Neural cell (in vitro differentiated cells): ENCODE results near the gene RYR2. TPM values are rescaled to one million over a fixed set of nuclear protein-coding genes. Genes with fewer than 3 reads are reported as not detected.

ENCODE experiments used
- H2AFZ ChIP-seq: fragments of 200-600, 300-800 bp; sonication (generic), shearing (Covaris generic); 2 replicates; pipeline ENCODE4 v1.6.0; 2014; ENCODE audit warnings: low read depth, mild to moderate bottlenecking, antibody characterized with exemption, low read length, moderate library complexity
- H3F3A ChIP-seq: fragments of 200-600 bp; shearing (Covaris generic); 2 replicates; pipeline ENCODE4 v1.6.1; 2016; ENCODE audit warnings: mild to moderate bottlenecking, moderate library complexity, mixed read lengths, antibody characterized with exemption, low read length; ENCODE audit not compliant: insufficient read depth, poor library complexity, severe bottlenecking
- H3K27ac ChIP-seq: fragments of 200-600, 300-800 bp; sonication (generic), shearing (Covaris generic); 2 replicates; pipeline ENCODE4 v1.5.1; 2014; ENCODE audit warnings: mild to moderate bottlenecking, low read length, moderate library complexity
- H3K27me3 ChIP-seq: fragments of 300-800, 200-600 bp; sonication (generic), shearing (Covaris generic); 2 replicates; pipeline ENCODE4 v1.6.0; 2014; ENCODE audit warnings: mild to moderate bottlenecking, low read depth, low read length, moderate library complexity; ENCODE audit not compliant: insufficient read depth
- H3K36me3 ChIP-seq: fragments of 300-800, 200-600 bp; sonication (generic), shearing (Covaris generic); 2 replicates; pipeline ENCODE4 v1.5.1; 2014; ENCODE audit warnings: mild to moderate bottlenecking, antibody characterized with exemption, low read length, moderate library complexity; ENCODE audit not compliant: insufficient read depth
- H3K4me2 ChIP-seq: fragments of 300-800, 200-600 bp; sonication (generic), shearing (Covaris generic); 2 replicates; pipeline ENCODE4 v1.6.0; 2014; ENCODE audit warnings: mild to moderate bottlenecking, low read length
- H3K4me3 ChIP-seq: fragments of 300-800, 200-600 bp; sonication (generic), shearing (Covaris generic); 2 replicates; pipeline ENCODE4 v1.5.1; 2014; ENCODE audit warnings: mild to moderate bottlenecking, low read length, moderate library complexity
- H3K79me2 ChIP-seq: fragments of 200-600 bp; shearing (Covaris generic); replicated peaks from 2 replicates; pipeline ENCODE4 v1.6.0; 2014; ENCODE audit warnings: mild to moderate bottlenecking, low read length, moderate library complexity; ENCODE audit not compliant: insufficient read depth
- H3K9ac ChIP-seq: fragments of 300-800, 200-600 bp; sonication (generic), shearing (Covaris generic); 2 replicates; pipeline ENCODE4 v1.6.1; 2016; ENCODE audit warnings: mild to moderate bottlenecking, low read length, mixed read lengths
- H3K9me2 ChIP-seq: fragments of 200-600 bp; shearing (Covaris generic); 2 replicates; pipeline ENCODE4 v1.6.1; 2016; ENCODE audit warnings: mild to moderate bottlenecking, low read length, mixed read lengths; ENCODE audit not compliant: insufficient read depth
- H3K9me3 ChIP-seq: fragments of 200-600, 300-800 bp; sonication (generic), shearing (Covaris generic); 2 replicates; pipeline ENCODE4 v1.6.1; 2016; ENCODE audit warnings: mild to moderate bottlenecking, mixed run types, low read length, moderate library complexity, mixed read lengths
- H4K20me1 ChIP-seq: fragments of 200-600 bp; shearing (Covaris generic); 2 replicates; pipeline ENCODE4 v1.6.1; 2016; ENCODE audit warnings: mild to moderate bottlenecking, mixed run types; ENCODE audit not compliant: insufficient read depth
- EP300 ChIP-seq: fragments of 450-650 bp; conservative IDR thresholded peaks from 2 replicates; pipeline ENCODE4 v1.6.1; 2014; ENCODE audit warnings: antibody characterized with exemption, mild to moderate bottlenecking, moderate library complexity; ENCODE audit not compliant: poor library complexity, severe bottlenecking
- EZH2 ChIP-seq: fragments of 200-600, 300-800 bp; shearing (Covaris generic), sonication (generic); IDR thresholded peaks from 2 replicates; pipeline ENCODE4 v1.6.1; 2014; ENCODE audit warnings: antibody characterized with exemption, low read length, borderline replicate concordance, mild to moderate bottlenecking; ENCODE audit not compliant: insufficient read depth, poor library complexity, severe bottlenecking
- MXI1 ChIP-seq: fragments of 450-650 bp; conservative IDR thresholded peaks from 2 replicates; pipeline ENCODE4 v1.6.1; 2014; ENCODE audit warnings: antibody characterized with exemption, mild to moderate bottlenecking; ENCODE audit not compliant: poor library complexity, severe bottlenecking
- POLR2AphosphoS5 ChIP-seq: IDR thresholded peaks from 2 replicates; pipeline ENCODE4 v1.6.1; 2012
- RAD21 ChIP-seq: fragments of 450-650 bp; conservative IDR thresholded peaks from 2 replicates; pipeline ENCODE4 v1.6.1; 2014; ENCODE audit warnings: antibody characterized with exemption, mild to moderate bottlenecking, moderate library complexity
- SMC3 ChIP-seq: fragments of 450-650 bp; conservative IDR thresholded peaks from 2 replicates; pipeline ENCODE4 v1.6.1; 2014; ENCODE audit warnings: antibody characterized with exemption, mild to moderate bottlenecking, moderate library complexity; ENCODE audit not compliant: poor library complexity
- TAF1 ChIP-seq: IDR thresholded peaks from 2 replicates; pipeline ENCODE4 v1.6.1; 2012; ENCODE audit warnings: low read depth
- polyA plus RNA-seq: library from polyadenylated mRNA; depleted of rRNA; stranded (reverse); fragments of >200 nt; gene quantifications from 2 replicates; pipeline ENCODE4 v1.2.3, GENCODE V29; 2014
- TF ChIP-seq, protein P1 (sequence below): fragments of 450-650 bp; IDR thresholded peaks from 2 replicates; pipeline ENCODE4 v1.5.1; 2014; ENCODE audit warnings: antibody characterized with exemption, mild to moderate bottlenecking, moderate library complexity; ENCODE audit not compliant: poor library complexity, severe bottlenecking
- TF ChIP-seq, protein P2 (sequence below): IDR thresholded peaks from 2 replicates; pipeline ENCODE4 v1.6.1; 2012; ENCODE audit warnings: borderline replicate concordance

The RYR2 gene
- polyA plus RNA-seq, 1 donor from 2014 or later, result 3.8 TPM

DNA sequence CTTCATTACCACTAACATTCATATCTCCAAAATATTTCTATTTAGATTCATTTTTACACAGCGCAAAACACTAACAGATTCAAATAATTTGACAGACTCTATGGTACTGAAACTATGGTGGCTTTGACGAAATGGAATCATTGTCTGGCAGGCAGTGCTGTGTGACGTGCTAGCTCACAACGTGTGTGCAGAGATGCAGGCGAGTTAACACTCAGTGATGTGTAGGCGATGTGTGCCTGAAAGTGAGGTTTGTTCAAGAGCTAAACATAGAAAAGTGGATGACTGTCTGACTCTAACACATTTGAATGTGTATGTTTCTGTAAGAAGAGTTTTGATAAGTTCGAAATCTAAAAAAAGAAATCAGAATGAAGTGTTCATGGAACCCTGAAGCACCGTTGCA is 97.7 kb downstream of the RYR2 start:
- Histone ChIP-seq H3K9me2 (no peaks in the 10 kb centered on the region), H3K4me3 (no peak overlapping the region), H3K9me3 (no peaks in the 10 kb centered on the region), H2AFZ (no peak overlapping the region), H3K79me2 (no peaks in the 10 kb centered on the region), H3K36me3 (no peaks in the 10 kb centered on the region), H3K4me2 (no peak overlapping the region), H3K9ac (no peak overlapping the region), H3K27me3 (no peaks in the 10 kb centered on the region), H3F3A (no peaks in the 10 kb centered on the region), H3K27ac (no peak overlapping the region), H4K20me1 (no peaks in the 10 kb centered on the region)
- TF ChIP-seq MXI1, result no peak

- no peak for TF ChIP-seq SMC3
- TF ChIP-seq EZH2, result no peak
- no peak for TF ChIP-seq EP300
- TF ChIP-seq, protein P1, sequence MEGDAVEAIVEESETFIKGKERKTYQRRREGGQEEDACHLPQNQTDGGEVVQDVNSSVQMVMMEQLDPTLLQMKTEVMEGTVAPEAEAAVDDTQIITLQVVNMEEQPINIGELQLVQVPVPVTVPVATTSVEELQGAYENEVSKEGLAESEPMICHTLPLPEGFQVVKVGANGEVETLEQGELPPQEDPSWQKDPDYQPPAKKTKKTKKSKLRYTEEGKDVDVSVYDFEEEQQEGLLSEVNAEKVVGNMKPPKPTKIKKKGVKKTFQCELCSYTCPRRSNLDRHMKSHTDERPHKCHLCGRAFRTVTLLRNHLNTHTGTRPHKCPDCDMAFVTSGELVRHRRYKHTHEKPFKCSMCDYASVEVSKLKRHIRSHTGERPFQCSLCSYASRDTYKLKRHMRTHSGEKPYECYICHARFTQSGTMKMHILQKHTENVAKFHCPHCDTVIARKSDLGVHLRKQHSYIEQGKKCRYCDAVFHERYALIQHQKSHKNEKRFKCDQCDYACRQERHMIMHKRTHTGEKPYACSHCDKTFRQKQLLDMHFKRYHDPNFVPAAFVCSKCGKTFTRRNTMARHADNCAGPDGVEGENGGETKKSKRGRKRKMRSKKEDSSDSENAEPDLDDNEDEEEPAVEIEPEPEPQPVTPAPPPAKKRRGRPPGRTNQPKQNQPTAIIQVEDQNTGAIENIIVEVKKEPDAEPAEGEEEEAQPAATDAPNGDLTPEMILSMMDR, result no peak
- TF ChIP-seq POLR2AphosphoS5, result no peak
- TF ChIP-seq TAF1, result no peak
- no peak for TF ChIP-seq MXI1
- TF ChIP-seq RAD21, result no peak
- TF ChIP-seq, protein P2, sequence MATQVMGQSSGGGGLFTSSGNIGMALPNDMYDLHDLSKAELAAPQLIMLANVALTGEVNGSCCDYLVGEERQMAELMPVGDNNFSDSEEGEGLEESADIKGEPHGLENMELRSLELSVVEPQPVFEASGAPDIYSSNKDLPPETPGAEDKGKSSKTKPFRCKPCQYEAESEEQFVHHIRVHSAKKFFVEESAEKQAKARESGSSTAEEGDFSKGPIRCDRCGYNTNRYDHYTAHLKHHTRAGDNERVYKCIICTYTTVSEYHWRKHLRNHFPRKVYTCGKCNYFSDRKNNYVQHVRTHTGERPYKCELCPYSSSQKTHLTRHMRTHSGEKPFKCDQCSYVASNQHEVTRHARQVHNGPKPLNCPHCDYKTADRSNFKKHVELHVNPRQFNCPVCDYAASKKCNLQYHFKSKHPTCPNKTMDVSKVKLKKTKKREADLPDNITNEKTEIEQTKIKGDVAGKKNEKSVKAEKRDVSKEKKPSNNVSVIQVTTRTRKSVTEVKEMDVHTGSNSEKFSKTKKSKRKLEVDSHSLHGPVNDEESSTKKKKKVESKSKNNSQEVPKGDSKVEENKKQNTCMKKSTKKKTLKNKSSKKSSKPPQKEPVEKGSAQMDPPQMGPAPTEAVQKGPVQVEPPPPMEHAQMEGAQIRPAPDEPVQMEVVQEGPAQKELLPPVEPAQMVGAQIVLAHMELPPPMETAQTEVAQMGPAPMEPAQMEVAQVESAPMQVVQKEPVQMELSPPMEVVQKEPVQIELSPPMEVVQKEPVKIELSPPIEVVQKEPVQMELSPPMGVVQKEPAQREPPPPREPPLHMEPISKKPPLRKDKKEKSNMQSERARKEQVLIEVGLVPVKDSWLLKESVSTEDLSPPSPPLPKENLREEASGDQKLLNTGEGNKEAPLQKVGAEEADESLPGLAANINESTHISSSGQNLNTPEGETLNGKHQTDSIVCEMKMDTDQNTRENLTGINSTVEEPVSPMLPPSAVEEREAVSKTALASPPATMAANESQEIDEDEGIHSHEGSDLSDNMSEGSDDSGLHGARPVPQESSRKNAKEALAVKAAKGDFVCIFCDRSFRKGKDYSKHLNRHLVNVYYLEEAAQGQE, result no peak
- Histone ChIP-seq H3K9me2 (no peaks in the 10 kb centered on the region), H3K27ac (no peak overlapping the region), H3K27me3 (no peaks in the 10 kb centered on the region), H3K36me3 (no peaks in the 10 kb centered on the region), H3K9me3 (no peaks in the 10 kb centered on the region), H3K9ac (no peak overlapping the region), H3K4me2 (no peak overlapping the region), H4K20me1 (no peaks in the 10 kb centered on the region), H2AFZ (no peak overlapping the region), H3K79me2 (no peaks in the 10 kb centered on the region), H3F3A (no peaks in the 10 kb centered on the region), H3K4me3 (no peak overlapping the region)
Measured at GRCh38 chr1:237140986-237141385, 99.0 kb downstream of the RYR2 start.

DNA sequence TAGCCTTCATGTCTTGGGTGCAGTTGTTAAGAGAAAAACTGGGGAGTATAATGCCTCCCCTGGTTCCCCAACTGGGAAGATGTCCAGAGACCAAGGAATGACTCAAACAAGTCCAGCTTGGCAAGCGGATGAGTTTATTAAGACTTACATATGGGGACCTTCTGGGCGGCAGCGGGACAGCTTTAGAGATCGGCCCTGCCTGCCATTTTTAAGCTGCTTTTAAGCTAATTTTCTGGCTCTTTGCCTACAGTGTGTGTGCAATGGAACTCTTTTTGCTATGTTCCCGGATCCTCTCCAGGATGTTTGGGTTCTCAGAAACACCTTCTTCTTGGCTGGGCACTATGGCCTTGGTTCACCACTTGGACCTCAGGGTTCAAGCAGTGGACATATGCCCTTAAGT is 99.5 kb downstream of the RYR2 start:
- H3K27me3 ChIP-seq, result no peaks in the 10 kb centered on the region
- no peaks in the 10 kb centered on the region for H3K79me2 ChIP-seq
- no peak overlapping the region for H3K4me3 ChIP-seq
- TF ChIP-seq, protein P2, result no peak
- TF ChIP-seq EZH2 (no peak), MXI1 (no peak), EP300 (no peak), RAD21 (no peak), POLR2AphosphoS5 (no peak), TAF1 (no peak), SMC3 (no peak)
- TF ChIP-seq, protein P1, result no peak
- no peak overlapping the region for H3K4me2 ChIP-seq
- H3K9ac ChIP-seq, result no peak overlapping the region
- H3F3A ChIP-seq, result no peaks in the 10 kb centered on the region
- H3K9me3 ChIP-seq, result no peaks in the 10 kb centered on the region
- H4K20me1 ChIP-seq, result no peaks in the 10 kb centered on the region
- no peak overlapping the region for H2AFZ ChIP-seq
- no peak overlapping the region for H3K27ac ChIP-seq
- no peaks in the 10 kb centered on the region for H3K9me2 ChIP-seq
- H3K36me3 ChIP-seq, result no peaks in the 10 kb centered on the region
